GM10266 (cell line): ENCODE data around the gene SGK1.
"Not testable (repeated sequence)": the region's sequence is repeated elsewhere in the genome, so short reads cannot be mapped to it uniquely, and the experiment has no call there.

Source experiments
- DNase-seq: peaks from one replicate; pipeline ENCODE4 v3.0.0; 2012; ENCODE audit errors: extremely low spot score
- CTCF ChIP-seq: IDR thresholded peaks from 2 replicates; pipeline ENCODE4 v1.5.1; 2012; ENCODE audit warnings: mild to moderate bottlenecking, low read depth; ENCODE audit not compliant: control insufficient read depth, insufficient read depth; ENCODE audit errors: missing control alignments

Gene SGK1

DNA sequence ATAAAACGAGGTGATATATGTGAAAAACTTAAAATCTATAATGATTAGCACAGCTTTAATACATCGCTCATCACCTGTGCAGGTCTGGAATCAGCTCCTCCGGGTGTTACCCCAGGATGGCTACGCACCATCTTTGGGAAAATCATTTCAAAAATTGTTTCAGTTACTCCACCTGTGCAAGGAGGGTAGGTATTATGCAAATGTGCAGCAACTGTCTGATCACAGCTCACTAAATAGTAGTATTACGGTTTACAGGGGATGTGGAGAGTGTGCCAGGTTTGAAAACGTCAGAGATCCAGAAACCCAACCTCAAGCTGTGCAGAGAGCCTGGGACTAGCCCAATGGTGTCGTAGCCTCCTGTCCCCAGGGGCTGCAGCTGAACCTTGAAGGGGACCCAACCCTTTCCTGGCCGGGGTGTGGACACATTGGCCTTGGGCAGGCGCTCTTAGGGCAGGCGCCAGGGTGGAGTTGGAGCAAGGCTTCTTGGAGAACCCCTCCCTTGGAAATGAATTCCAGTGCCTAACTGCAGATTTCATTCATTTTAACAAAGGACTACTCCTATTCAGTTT is 24.2 kb upstream of the SGK1 start:
- DNase-seq, result no peak
- TF ChIP-seq CTCF, result no peak

DNA sequence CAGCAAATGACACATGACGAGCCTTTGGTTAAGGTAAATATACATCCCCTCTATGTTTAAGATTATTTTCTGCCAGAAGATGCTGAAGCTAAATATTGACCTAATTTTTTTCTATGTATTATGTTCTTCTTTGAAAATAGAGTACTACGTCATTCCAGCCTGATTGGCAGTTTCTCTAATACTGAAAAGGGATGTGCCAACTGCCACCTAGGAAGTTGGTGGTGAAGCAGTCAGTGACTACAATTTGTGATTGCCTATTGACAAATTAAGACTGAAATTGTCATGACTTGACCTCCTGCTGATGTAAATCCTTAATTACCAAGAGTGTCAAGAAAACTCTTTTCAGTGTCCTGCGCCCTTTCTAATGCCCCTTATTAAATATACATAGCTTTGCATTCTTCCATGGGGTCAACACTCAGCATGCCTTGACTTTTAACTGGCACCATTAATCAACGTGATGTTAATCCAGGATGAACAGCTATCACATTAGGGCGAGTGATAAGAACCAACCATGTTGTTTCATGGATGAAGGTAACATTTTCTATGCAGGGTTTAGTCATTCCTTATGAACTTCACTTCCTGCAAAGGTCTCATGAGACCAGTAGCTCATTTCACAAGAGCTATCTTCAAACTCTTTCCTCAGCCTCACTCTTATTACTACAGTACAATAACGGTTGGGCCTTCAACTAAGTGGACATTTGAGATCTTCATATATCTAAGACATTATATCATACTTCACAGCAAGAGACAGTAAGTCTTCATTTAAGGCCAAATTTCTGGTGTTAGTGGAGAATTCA is 22.5 kb upstream of the SGK1 start:
- DNase-seq, result no peak
- no peak for TF ChIP-seq CTCF

DNA sequence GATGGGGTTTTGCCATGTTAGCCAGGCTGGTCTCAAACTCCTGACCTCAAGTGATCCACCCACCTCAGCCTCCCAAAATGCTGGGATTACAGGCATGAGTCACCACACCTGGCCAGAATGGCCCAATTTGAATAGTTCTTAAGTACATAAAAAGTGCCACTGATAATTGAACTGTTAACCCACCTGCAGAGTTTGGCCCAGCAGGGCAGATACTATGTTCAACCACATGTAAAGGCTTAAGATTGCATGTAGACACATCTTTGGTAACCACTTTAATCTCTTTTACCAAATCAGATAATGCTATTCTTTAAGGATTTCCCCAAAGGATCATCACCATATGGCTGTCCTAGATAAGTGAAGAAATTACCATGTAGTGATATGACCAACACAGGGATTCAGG is 21.3 kb upstream of the SGK1 start:
- no peak for DNase-seq
- no peak for TF ChIP-seq CTCF

- no peak for TF ChIP-seq CTCF
- DNase-seq, result no peak
Observed at GRCh38 chr6:134331256-134331655, 13.3 kb upstream of the SGK1 start.

- DNase-seq, result no peak
- TF ChIP-seq CTCF, result no peak
Observed at GRCh38 chr6:134330555-134330954, 12.6 kb upstream of the SGK1 start.

- DNase-seq, result no peak
- no peak for TF ChIP-seq CTCF
Observed at GRCh38 chr6:134328792-134329191, 10.9 kb upstream of the SGK1 start.

DNA sequence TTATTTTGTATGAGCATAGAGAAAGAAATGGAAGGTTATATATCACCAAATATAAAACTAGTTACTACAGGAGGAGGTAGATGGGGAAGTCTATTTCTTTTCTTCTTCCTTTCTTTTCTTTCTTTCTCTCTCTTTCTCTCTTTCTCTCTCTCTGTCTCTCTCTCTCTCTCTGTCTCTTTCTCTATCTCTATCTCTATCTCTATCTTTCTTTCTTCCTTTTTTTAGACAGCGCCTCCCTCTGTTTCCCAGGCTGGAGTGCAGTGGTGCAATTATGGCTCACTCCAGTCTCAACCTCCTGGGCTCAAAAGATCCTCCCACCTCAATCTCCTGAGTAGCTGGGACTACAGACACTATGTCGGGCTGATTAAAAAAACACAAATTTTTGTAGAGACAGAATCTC is 10.2 kb upstream of the SGK1 start:
- no peak for DNase-seq
- TF ChIP-seq CTCF, result no peak

DNA sequence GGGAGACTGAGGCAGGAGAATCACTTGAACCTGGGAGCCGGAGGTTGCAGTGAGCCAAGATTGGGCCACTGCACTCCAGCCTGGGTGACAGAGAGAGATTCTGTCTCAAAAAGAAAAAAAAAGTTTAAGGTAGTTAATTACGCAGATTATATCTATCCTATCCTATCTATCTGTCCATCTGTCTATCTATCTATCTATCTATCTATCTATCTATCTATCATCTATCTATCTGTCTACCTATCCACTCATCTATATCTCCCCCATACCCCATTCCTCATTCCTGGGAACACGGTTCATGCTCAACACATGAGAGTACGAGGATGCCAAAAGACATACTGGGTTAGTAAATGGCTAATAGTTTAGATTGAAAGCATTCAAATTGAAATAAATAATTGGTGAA is 8.3 kb upstream of the SGK1 start:
- not testable (repeated sequence) for DNase-seq
